Activated naive CD4-positive, alpha-beta T cell treated with anti-CD3 and anti-CD28 coated beads, Interleukin-2, amount 10 ng/mL, durations not matched to agents 7 days and 5 days (primary cell): ENCODE data around the gene COPS6.

ENCODE experiments used
- CTCF ChIA-PET: fragments of 350-600 bp; sonication (Branson Sonifier 250); formaldehyde crosslinking; loops from one replicate; lab custom pipeline; 2021; ENCODE audit warnings: antibody characterized with exemption; lab: Charles Lee
- DNase-seq: peaks from one replicate; pipeline ENCODE4 v3.0.0-alpha.2; 2020
- H3K27ac Mint-ChIP-seq: one replicate; pipeline ENCODE4 v1.8.0; 2021; ENCODE audit warnings: mild to moderate bottlenecking, moderate library complexity, mixed read lengths
- H3K27me3 Mint-ChIP-seq: one replicate; pipeline ENCODE4 v1.8.0; 2021; ENCODE audit warnings: mild to moderate bottlenecking, mixed read lengths
- H3K36me3 Mint-ChIP-seq: one replicate; pipeline ENCODE4 v1.8.0; 2021; ENCODE audit warnings: mixed read lengths
- H3K4me1 Mint-ChIP-seq: one replicate; pipeline ENCODE4 v1.8.0; 2021; ENCODE audit warnings: mixed read lengths
- H3K4me3 Mint-ChIP-seq: one replicate; pipeline ENCODE4 v1.8.0; 2021; ENCODE audit warnings: mild to moderate bottlenecking, moderate library complexity, mixed read lengths
- H3K9me3 Mint-ChIP-seq: one replicate; pipeline ENCODE4 v1.8.0; 2021; ENCODE audit warnings: mixed read lengths

The COPS6 gene

GRCh38 chr7:100088621-100089457 is at the start of gene COPS6:
Gene COPS6 (plus strand): TSS chr7:100088969. CDS start chr7:100088991, 22 bp downstream.
- peak within 1 kb of the TSS; percentile 88 for H3K27ac Mint-ChIP-seq
- CTCF ChIA-PET = interaction anchor here (0.6 to 1.3 kb wide), 2 partner anchors 12 to 13 kb away, joined by 3 read pairs; no protein-coding TSS in a partner anchor
- DNase-seq = peak; percentile 88
- H3K36me3 Mint-ChIP-seq = peaks cover 43% of the 10 kb centered on the region
- H3K9me3 Mint-ChIP-seq = no peaks in the 10 kb centered on the region
- H3K27me3 Mint-ChIP-seq = peaks cover 20% of the 10 kb centered on the region
- peak within 1 kb of the TSS; percentile 84 for H3K4me3 Mint-ChIP-seq
- peaks cover 34% of the 10 kb centered on the region for H3K4me1 Mint-ChIP-seq

- Mint-ChIP-seq H3K9me3 (no peaks in the 10 kb centered on the region), H3K4me3 (no peak overlapping the region), H3K27me3 (peaks cover 4% of the 10 kb centered on the region), H3K36me3 (peaks cover 19% of the 10 kb centered on the region), H3K27ac (no peak overlapping the region), H3K4me1 (peaks cover 26% of the 10 kb centered on the region)
- no peak for DNase-seq
- CTCF ChIA-PET = no interaction called here
Measured at GRCh38 chr7:100040575-100040974, 48.2 kb upstream of the COPS6 start.

GRCh38 chr7:100044718-100045117 is 44.1 kb upstream of the COPS6 start:
- H3K27ac Mint-ChIP-seq = no peak overlapping the region

GRCh38 chr7:100048680-100049079 is 40.1 kb upstream of the COPS6 start:
- peak overlapping the region; percentile 71 for H3K27ac Mint-ChIP-seq

More at GRCh38 chr7:100044718-100045117, 44.1 kb upstream of the COPS6 start:
- peaks cover 28% of the 10 kb centered on the region for H3K4me1 Mint-ChIP-seq
- CTCF ChIA-PET = interaction anchor here (1.0 to 2.7 kb wide), 2 partner anchors 51 to 133 kb away, joined by 3 to 9 read pairs; no protein-coding TSS in a partner anchor
- H3K36me3 Mint-ChIP-seq = peaks cover 1% of the 10 kb centered on the region
- H3K27me3 Mint-ChIP-seq = peaks cover 13% of the 10 kb centered on the region
- H3K9me3 Mint-ChIP-seq = no peaks in the 10 kb centered on the region
- peak; percentile 39 for DNase-seq
- no peak overlapping the region for H3K4me3 Mint-ChIP-seq

GRCh38 chr7:100049441-100050291 is 39.1 kb upstream of the COPS6 start, which contains the start of gene ZSCAN21:
Gene ZSCAN21 (plus strand): TSS chr7:100049774. CDS start chr7:100057007, 7,233 bp downstream.
- peaks cover 12% of the 10 kb centered on the region for H3K27me3 Mint-ChIP-seq
- CTCF ChIA-PET = interaction anchor here (0.8 to 1.7 kb wide), 7 partner anchors 33 to 138 kb away, joined by 3 to 5 read pairs (median 3); no protein-coding TSS in a partner anchor
- peak within 1 kb of the TSS; percentile 89 for H3K27ac Mint-ChIP-seq
- peaks cover 2% of the 10 kb centered on the region for H3K36me3 Mint-ChIP-seq
- peaks cover 22% of the 10 kb centered on the region for H3K4me1 Mint-ChIP-seq
- peak within 1 kb of the TSS; percentile 84 for H3K4me3 Mint-ChIP-seq
- H3K9me3 Mint-ChIP-seq = no peaks in the 10 kb centered on the region
- peak; percentile 85 for DNase-seq

More at GRCh38 chr7:100048680-100049079, 40.1 kb upstream of the COPS6 start:
- Mint-ChIP-seq H3K9me3 (no peaks in the 10 kb centered on the region), H3K36me3 (peaks cover 2% of the 10 kb centered on the region), H3K27me3 (peaks cover 13% of the 10 kb centered on the region), H3K4me1 (peaks cover 24% of the 10 kb centered on the region), H3K4me3 (peak overlapping the region; percentile 84)
- CTCF ChIA-PET = interaction anchor here (1.6 kb wide), 1 partner anchor 34 kb away, joined by 4 read pairs; no protein-coding TSS in a partner anchor
- no peak for DNase-seq

GRCh38 chr7:100051611-100052010 is 37.2 kb upstream of the COPS6 start:
- Mint-ChIP-seq H3K36me3 (peaks cover 2% of the 10 kb centered on the region), H3K27me3 (peaks cover 6% of the 10 kb centered on the region), H3K4me3 (peak overlapping the region; percentile 22), H3K9me3 (no peaks in the 10 kb centered on the region), H3K4me1 (peaks cover 20% of the 10 kb centered on the region), H3K27ac (peak overlapping the region; percentile 58)
- no peak for DNase-seq
- CTCF ChIA-PET = interaction anchor here (0.8 to 3.2 kb wide), 5 partner anchors 31 to 135 kb away, joined by 3 to 67 read pairs (median 3); no protein-coding TSS in a partner anchor

GRCh38 chr7:100053215-100053614 is 35.6 kb upstream of the COPS6 start:
- Mint-ChIP-seq H3K9me3 (no peaks in the 10 kb centered on the region), H3K27me3 (no peaks in the 10 kb centered on the region), H3K4me1 (peaks cover 20% of the 10 kb centered on the region), H3K4me3 (no peak overlapping the region), H3K27ac (no peak overlapping the region), H3K36me3 (peaks cover 6% of the 10 kb centered on the region)
- CTCF ChIA-PET = interaction anchor here (0.7 to 3.2 kb wide), 5 partner anchors 60 to 140 kb away, joined by 3 to 67 read pairs (median 3); partner anchors contain the start of gene AZGP1
- peak; percentile 49 for DNase-seq

GRCh38 chr7:100057006-100057405 is 31.8 kb upstream of the COPS6 start:
- Mint-ChIP-seq H3K4me1 (no peaks in the 10 kb centered on the region), H3K27ac (no peak overlapping the region), H3K27me3 (no peaks in the 10 kb centered on the region), H3K4me3 (no peak overlapping the region), H3K9me3 (no peaks in the 10 kb centered on the region), H3K36me3 (peaks cover 11% of the 10 kb centered on the region)
- DNase-seq = no peak
- CTCF ChIA-PET = interaction anchor here (1.1 kb wide), 1 partner anchor 143 kb away, joined by 4 read pairs; no protein-coding TSS in a partner anchor

- Mint-ChIP-seq H3K4me1 (no peaks in the 10 kb centered on the region), H3K4me3 (no peak overlapping the region), H3K27ac (no peak overlapping the region), H3K9me3 (no peaks in the 10 kb centered on the region), H3K27me3 (no peaks in the 10 kb centered on the region), H3K36me3 (peaks cover 25% of the 10 kb centered on the region)
- DNase-seq = no peak
- CTCF ChIA-PET = interaction anchor here (0.6 to 1.2 kb wide), 2 partner anchors 73 to 527 kb away, joined by 3 read pairs; partner anchors contain the start of gene FBXO24
Measured at GRCh38 chr7:100059251-100059739, 29.5 kb upstream of the COPS6 start.

- no peak for DNase-seq
- Mint-ChIP-seq H3K4me1 (no peaks in the 10 kb centered on the region), H3K36me3 (peaks cover 31% of the 10 kb centered on the region), H3K27ac (no peak overlapping the region), H3K9me3 (no peaks in the 10 kb centered on the region), H3K4me3 (no peak overlapping the region), H3K27me3 (no peaks in the 10 kb centered on the region)
- CTCF ChIA-PET = interaction anchor here (1.1 kb wide), 1 partner anchor 68 kb away, joined by 3 read pairs; no protein-coding TSS in a partner anchor
Measured at GRCh38 chr7:100061518-100062193, 27.1 kb upstream of the COPS6 start.

- Mint-ChIP-seq H3K4me3 (no peak overlapping the region), H3K9me3 (no peaks in the 10 kb centered on the region), H3K27ac (no peak overlapping the region), H3K4me1 (no peaks in the 10 kb centered on the region), H3K36me3 (peaks cover 36% of the 10 kb centered on the region), H3K27me3 (no peaks in the 10 kb centered on the region)
- CTCF ChIA-PET = interaction anchor here (0.6 to 1.7 kb wide), 4 partner anchors 18 to 702 kb away, joined by 3 read pairs; partner anchors contain the start of gene ZNF3
- DNase-seq = no peak
Measured at GRCh38 chr7:100063376-100063775, 25.4 kb upstream of the COPS6 start.

- Mint-ChIP-seq H3K9me3 (no peaks in the 10 kb centered on the region), H3K27me3 (no peaks in the 10 kb centered on the region), H3K4me1 (no peaks in the 10 kb centered on the region), H3K36me3 (peaks cover 36% of the 10 kb centered on the region), H3K27ac (no peak overlapping the region), H3K4me3 (no peak overlapping the region)
- CTCF ChIA-PET = interaction anchor here (0.6 to 1.7 kb wide), 3 partner anchors 72 to 701 kb away, joined by 3 read pairs; no protein-coding TSS in a partner anchor
- no peak for DNase-seq
Measured at GRCh38 chr7:100064162-100064561, 24.6 kb upstream of the COPS6 start.
